Nephron progenitor cell (in vitro differentiated cells): ENCODE measurements around the gene PRPH2.

ENCODE experiments used
- DNase-seq: peaks from one replicate; pipeline ENCODE4 v3.0.0; 2021
- H3K27ac Mint-ChIP-seq: 2 replicates; pipeline ENCODE4 v1.8.0; 2021; ENCODE audit warnings: mild to moderate bottlenecking, moderate library complexity, mixed read lengths
- H3K27me3 Mint-ChIP-seq: 2 replicates; pipeline ENCODE4 v1.8.0; 2021; ENCODE audit warnings: mild to moderate bottlenecking, low read depth, mixed read lengths; ENCODE audit not compliant: poor library complexity
- H3K36me3 Mint-ChIP-seq: 2 replicates; pipeline ENCODE4 v1.8.0; 2021; ENCODE audit warnings: low read depth, mixed read lengths
- H3K4me1 Mint-ChIP-seq: 2 replicates; pipeline ENCODE4 v1.8.0; 2021; ENCODE audit warnings: mixed read lengths
- H3K4me3 Mint-ChIP-seq: 2 replicates; pipeline ENCODE4 v1.8.0; 2021; ENCODE audit warnings: mild to moderate bottlenecking, moderate library complexity, mixed read lengths
- H3K9me3 Mint-ChIP-seq: 2 replicates; pipeline ENCODE4 v1.8.0; 2021; ENCODE audit warnings: mild to moderate bottlenecking, moderate library complexity, mixed read lengths
- CTCF ChIP-seq: fragments of 200-600 bp; sonication (generic); IDR thresholded peaks from 2 replicates; pipeline ENCODE4 v1.5.0; 2021; ENCODE audit warnings: antibody characterized with exemption

The PRPH2 gene

GRCh38 chr6:42762950-42763349 is 40.6 kb upstream of the PRPH2 start:
- Mint-ChIP-seq H3K36me3 (peaks cover 13% of the 10 kb centered on the region), H3K4me3 (no peak overlapping the region), H3K27ac (no peak overlapping the region), H3K9me3 (no peaks in the 10 kb centered on the region), H3K4me1 (peaks cover 19% of the 10 kb centered on the region), H3K27me3 (peaks cover 8% of the 10 kb centered on the region)
- TF ChIP-seq CTCF = no peak
- DNase-seq = no peak

- Mint-ChIP-seq H3K27me3 (peaks cover 6% of the 10 kb centered on the region), H3K4me1 (peaks cover 21% of the 10 kb centered on the region), H3K9me3 (no peaks in the 10 kb centered on the region), H3K27ac (no peak overlapping the region), H3K36me3 (peaks cover 13% of the 10 kb centered on the region), H3K4me3 (no peak overlapping the region)
- no peak for TF ChIP-seq CTCF
- DNase-seq = no peak
Measured at GRCh38 chr6:42762426-42762859, 40.0 kb upstream of the PRPH2 start.

GRCh38 chr6:42761287-42762067 is 39.1 kb upstream of the PRPH2 start:
- no peak for TF ChIP-seq CTCF
- Mint-ChIP-seq H3K4me1 (peaks cover 21% of the 10 kb centered on the region), H3K36me3 (peaks cover 13% of the 10 kb centered on the region), H3K27me3 (peaks cover 6% of the 10 kb centered on the region), H3K9me3 (no peaks in the 10 kb centered on the region), H3K27ac (peak overlapping the region; percentile 36), H3K4me3 (no peak overlapping the region)
- DNase-seq = no peak

- peaks cover 4% of the 10 kb centered on the region for H3K36me3 Mint-ChIP-seq
- H3K9me3 Mint-ChIP-seq = no peaks in the 10 kb centered on the region
- no peak for DNase-seq
- TF ChIP-seq CTCF = no peak
- H3K27ac Mint-ChIP-seq = peak overlapping the region; percentile 88
- H3K4me3 Mint-ChIP-seq = no peak overlapping the region
- H3K4me1 Mint-ChIP-seq = peaks cover 11% of the 10 kb centered on the region
- peaks cover 12% of the 10 kb centered on the region for H3K27me3 Mint-ChIP-seq
Measured at GRCh38 chr6:42758756-42759430, 36.5 kb upstream of the PRPH2 start.

GRCh38 chr6:42756722-42757121 is 34.3 kb upstream of the PRPH2 start:
- no peak for TF ChIP-seq CTCF
- Mint-ChIP-seq H3K4me1 (peaks cover 16% of the 10 kb centered on the region), H3K27me3 (peaks cover 12% of the 10 kb centered on the region)

More at GRCh38 chr6:42756722-42757121, 34.3 kb upstream of the PRPH2 start:
- DNase-seq = no peak
- H3K9me3 Mint-ChIP-seq = no peaks in the 10 kb centered on the region
- H3K36me3 Mint-ChIP-seq = peaks cover 5% of the 10 kb centered on the region
- H3K27ac Mint-ChIP-seq = no peak overlapping the region
- no peak overlapping the region for H3K4me3 Mint-ChIP-seq
